GM12865 (cell line): ENCODE data around the gene GRAP2.

ENCODE experiments used
- DNase-seq: peaks from one replicate; pipeline ENCODE4 v3.0.0; 2010; ENCODE audit warnings: low read depth
- H3K4me3 ChIP-seq: 2 replicates; pipeline ENCODE4 v1.5.1; 2011; ENCODE audit warnings: mild to moderate bottlenecking, low read depth, low read length, control low read depth
- TF ChIP-seq, protein P1 (sequence below): IDR thresholded peaks from 2 replicates; pipeline ENCODE4 v1.5.1; 2011; ENCODE audit warnings: low read length, control low read depth, low read depth, inconsistent platforms; ENCODE audit not compliant: insufficient read depth; ENCODE audit errors: missing control alignments

Gene GRAP2

GRCh38 chr22:39979048-39979447 lies 78.2 kb downstream of the GRAP2 start:
- DNase-seq: no peak
- no peak overlapping the region for H3K4me3 ChIP-seq
- TF ChIP-seq, protein P1, sequence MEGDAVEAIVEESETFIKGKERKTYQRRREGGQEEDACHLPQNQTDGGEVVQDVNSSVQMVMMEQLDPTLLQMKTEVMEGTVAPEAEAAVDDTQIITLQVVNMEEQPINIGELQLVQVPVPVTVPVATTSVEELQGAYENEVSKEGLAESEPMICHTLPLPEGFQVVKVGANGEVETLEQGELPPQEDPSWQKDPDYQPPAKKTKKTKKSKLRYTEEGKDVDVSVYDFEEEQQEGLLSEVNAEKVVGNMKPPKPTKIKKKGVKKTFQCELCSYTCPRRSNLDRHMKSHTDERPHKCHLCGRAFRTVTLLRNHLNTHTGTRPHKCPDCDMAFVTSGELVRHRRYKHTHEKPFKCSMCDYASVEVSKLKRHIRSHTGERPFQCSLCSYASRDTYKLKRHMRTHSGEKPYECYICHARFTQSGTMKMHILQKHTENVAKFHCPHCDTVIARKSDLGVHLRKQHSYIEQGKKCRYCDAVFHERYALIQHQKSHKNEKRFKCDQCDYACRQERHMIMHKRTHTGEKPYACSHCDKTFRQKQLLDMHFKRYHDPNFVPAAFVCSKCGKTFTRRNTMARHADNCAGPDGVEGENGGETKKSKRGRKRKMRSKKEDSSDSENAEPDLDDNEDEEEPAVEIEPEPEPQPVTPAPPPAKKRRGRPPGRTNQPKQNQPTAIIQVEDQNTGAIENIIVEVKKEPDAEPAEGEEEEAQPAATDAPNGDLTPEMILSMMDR: no peak

DNA sequence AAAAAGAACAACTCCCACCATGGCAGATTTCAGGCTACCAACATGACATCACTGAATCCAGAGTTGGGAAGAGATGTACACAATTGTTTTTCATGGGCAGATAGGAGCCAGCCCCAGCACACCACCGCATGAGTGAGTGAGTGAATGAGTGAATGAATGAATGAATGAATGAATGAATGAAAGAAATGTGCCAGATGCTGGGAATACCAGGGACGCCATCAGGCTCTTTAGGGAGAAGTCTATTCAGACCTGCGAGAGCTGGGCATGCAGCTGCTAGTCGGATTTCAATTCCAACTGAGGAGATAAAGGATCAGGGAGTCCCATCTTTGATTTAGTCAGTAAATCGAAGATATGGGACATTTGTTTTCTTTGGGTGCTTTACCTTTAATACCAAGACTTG lies 78.6 kb downstream of the GRAP2 start:
- H3K4me3 ChIP-seq: no peak overlapping the region
- TF ChIP-seq, protein P1: no peak
- DNase-seq: no peak

DNA sequence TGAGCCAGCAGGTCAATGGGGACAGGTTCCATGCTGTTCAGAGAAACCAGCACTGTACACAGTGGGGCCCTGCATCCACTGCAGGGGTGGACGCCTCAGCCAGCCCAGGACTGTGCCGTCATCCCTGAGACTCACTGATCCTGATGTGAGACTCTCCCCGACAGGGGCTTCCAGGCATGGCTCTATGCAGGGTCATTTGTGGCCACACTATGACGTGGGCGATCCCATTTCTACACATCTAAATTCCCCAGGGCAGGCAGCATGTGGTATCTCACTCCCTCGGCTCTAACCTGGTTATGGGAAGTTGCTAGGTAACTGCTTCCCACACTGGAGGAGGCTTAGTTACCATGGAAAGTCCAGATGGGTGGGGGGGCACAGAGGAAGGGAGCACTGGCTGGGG lies 79.7 kb downstream of the GRAP2 start:
- no peak for DNase-seq
- H3K4me3 ChIP-seq: no peak overlapping the region
- TF ChIP-seq, protein P1: no peak

DNA sequence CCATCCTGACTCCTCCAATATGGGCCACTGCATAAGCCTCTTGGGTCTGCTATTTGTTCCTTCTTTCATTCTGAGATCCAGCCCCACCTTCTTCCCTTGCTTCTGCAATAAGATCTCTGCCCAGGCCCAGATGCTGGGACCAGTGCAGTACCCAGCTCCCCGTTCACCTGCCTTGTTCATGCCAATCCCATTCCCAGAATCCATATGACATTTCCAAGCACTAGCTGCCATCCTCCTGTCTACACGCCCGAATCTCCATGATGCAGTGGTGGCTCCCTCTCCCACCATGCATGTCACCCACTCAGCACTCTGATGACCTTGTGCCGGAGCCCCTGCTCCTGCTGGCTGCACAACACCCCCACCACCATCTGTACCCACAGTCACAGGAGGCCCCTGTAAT lies 82.5 kb downstream of the GRAP2 start:
- TF ChIP-seq, protein P1: no peak
- no peak for DNase-seq

DNA sequence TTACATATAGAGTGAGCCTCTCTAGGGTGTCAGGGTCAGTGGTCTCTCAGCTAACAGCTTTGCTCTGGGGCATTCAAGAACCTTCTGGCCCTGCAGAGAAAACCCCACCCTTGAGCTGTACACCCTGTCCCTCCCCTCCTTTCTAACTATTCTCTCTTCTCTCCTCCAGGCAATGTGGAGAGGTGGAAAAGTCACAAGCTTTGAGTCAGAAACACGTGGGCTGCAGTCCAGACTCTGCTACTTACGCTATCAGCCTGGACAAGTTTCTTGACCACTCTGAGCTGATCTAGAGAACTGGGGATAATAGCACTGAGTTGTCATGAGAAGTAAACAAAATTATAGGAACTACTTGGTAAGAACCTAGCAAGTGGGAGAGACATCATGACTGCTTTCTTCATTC lies 83.1 kb downstream of the GRAP2 start:
- DNase-seq: no peak
- TF ChIP-seq, protein P1: no peak
- H3K4me3 ChIP-seq: no peak overlapping the region

More for the DNA sequence above, 82.5 kb downstream of the GRAP2 start:
- no peak overlapping the region for H3K4me3 ChIP-seq

DNA sequence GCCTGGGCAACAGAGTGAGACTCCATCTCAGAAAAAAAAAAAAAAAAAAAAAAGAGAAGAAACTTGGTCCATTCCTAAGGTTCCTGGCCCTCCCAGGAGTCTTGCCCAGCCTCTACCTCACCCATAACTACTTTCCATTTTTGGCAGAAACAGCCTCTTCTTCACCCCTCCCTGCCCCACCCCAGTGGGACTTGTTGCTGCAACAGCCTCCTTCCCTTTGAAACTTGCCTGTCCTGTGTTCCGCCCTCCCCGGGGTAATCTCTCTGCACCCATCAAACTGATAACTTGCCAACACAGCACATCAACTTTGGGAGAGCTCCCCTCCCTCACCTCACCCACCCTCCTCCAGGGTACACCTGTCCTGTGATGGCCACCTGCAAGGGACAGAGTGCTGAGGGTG lies 83.9 kb downstream of the GRAP2 start:
- no peak overlapping the region for H3K4me3 ChIP-seq
- TF ChIP-seq, protein P1: no peak
- no peak for DNase-seq

- DNase-seq: peak; percentile 57
- TF ChIP-seq, protein P1: no peak
- no peak overlapping the region for H3K4me3 ChIP-seq
Observed at GRCh38 chr22:39985383-39986035, 84.6 kb downstream of the GRAP2 start.
